T-helper 1 cell treated with Interleukin-12 subunit alpha and Interleukin-12 subunit beta and Interleukin-4 antibody, amounts not matched to agents 30 μg/mL and 1 μg/mL, for 36 hours (primary cell): ENCODE measurements around the gene NOS3.
A peak's percentile ranks its signal among the peaks of the same experiment; 100 is the strongest.

Experiments
- H3K27ac Mint-ChIP-seq: one replicate; pipeline ENCODE4 v1.8.0; 2021; ENCODE audit warnings: mild to moderate bottlenecking, mixed read lengths
- H3K27me3 Mint-ChIP-seq: one replicate; pipeline ENCODE4 v1.8.0; 2021; ENCODE audit warnings: low read depth, mixed read lengths
- H3K36me3 Mint-ChIP-seq: one replicate; pipeline ENCODE4 v1.8.0; 2021; ENCODE audit warnings: low read depth, mixed read lengths
- H3K4me1 Mint-ChIP-seq: one replicate; pipeline ENCODE4 v1.8.0; 2021; ENCODE audit warnings: low read depth, mixed read lengths
- H3K4me3 Mint-ChIP-seq: one replicate; pipeline ENCODE4 v1.8.0; 2021; ENCODE audit warnings: mild to moderate bottlenecking, moderate library complexity, mixed read lengths
- H3K9me3 Mint-ChIP-seq: one replicate; pipeline ENCODE4 v1.8.0; 2021; ENCODE audit warnings: mixed read lengths

Gene NOS3

DNA sequence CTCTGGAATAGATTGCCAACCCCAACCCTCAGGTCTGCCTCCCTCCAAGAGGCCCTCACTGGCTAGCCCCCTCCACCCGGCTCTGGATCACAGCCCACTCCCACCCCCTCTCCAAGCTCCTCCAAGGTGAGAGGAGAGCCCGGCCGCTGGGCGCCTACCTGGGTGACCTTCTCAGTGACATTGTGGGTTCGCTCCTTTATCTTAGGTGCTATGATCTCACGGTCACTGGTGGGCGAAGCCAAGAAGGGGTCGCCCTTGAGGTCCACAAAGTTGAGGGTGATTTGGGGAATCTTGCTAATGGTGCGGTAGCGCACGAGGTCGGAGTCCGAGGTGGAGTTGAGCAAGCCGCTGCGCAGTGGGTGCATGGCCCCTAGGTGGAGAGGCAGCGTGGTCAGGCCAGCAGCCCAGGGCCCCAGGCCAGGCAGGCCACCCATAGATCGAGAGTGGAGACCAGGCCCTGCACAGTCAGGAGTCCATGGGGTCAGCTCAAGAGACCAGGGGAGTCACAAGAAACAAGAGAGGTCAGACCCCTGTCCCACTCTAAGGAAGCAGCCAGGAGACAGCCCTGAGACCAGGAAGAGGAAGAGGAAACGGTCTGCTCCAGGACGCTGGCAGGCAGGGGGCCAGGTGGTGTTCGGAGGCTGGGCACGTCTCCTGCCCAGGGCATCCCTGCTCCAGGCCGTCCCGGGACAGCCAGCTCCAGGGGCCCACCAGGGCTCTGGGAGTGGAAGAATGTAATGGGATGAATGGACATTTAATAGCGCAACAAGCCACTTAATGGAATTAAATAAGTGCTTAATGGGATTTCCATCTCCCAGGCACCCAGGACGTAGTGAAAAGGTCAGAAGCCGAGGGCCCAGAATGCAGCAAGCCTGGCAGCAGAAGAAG is 33.4 kb upstream of the NOS3 start:
- Mint-ChIP-seq H3K36me3 (no peaks in the 10 kb centered on the region), H3K4me3 (no peak overlapping the region), H3K27me3 (peaks cover 36% of the 10 kb centered on the region), H3K4me1 (peaks cover 2% of the 10 kb centered on the region), H3K9me3 (no peaks in the 10 kb centered on the region), H3K27ac (no peak overlapping the region)

DNA sequence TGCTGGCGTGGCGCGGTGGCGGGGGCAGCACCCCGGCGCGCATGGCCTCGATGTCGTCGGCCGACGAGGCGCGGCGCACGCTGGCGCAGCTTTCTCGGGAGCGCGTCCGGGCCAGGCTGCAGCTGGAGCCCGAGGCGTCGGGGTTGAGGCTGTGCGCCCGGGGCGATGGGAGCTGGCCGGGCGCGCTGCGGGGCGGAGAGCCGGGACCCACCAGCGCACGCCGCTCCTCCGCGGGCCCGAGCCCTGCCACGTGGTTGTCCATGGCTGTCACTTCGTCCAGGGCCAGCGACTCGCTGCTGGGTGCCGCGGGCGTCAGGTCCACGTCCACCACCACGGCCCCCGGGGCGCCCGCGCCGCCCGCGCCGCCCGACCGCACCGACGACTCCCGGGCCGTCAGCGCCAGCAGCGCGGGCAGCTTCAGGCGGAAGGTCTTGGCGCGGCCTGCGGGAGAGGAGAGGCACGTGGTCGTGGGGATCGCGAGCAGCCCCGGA is 32.7 kb upstream of the NOS3 start:
- Mint-ChIP-seq H3K27ac (no peak overlapping the region), H3K9me3 (no peaks in the 10 kb centered on the region), H3K36me3 (no peaks in the 10 kb centered on the region), H3K4me1 (peaks cover 2% of the 10 kb centered on the region), H3K27me3 (peaks cover 40% of the 10 kb centered on the region), H3K4me3 (no peak overlapping the region)

DNA sequence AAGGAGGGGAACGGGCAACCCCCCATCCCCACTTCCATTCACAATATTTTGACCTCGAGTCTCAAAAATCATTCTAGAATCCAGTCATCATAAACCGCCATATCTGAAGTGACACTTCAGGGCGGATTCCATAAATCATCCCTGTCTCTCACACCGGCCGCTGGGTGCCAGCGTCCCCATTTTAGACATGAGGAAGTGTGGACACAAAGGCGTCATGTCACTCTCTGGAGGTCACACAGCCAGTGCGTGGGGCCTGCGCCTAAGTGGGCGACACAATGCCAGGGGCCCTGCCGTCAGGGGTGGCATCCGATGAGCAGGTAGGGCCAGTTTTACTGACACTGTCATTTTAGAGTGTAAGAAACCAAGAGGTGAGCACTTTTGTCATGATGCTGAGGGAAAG is 32.2 kb upstream of the NOS3 start:
- H3K4me3 Mint-ChIP-seq = no peak overlapping the region
- no peak overlapping the region for H3K27ac Mint-ChIP-seq
- no peaks in the 10 kb centered on the region for H3K36me3 Mint-ChIP-seq
- peaks cover 40% of the 10 kb centered on the region for H3K27me3 Mint-ChIP-seq
- H3K4me1 Mint-ChIP-seq = peaks cover 2% of the 10 kb centered on the region
- H3K9me3 Mint-ChIP-seq = no peaks in the 10 kb centered on the region

DNA sequence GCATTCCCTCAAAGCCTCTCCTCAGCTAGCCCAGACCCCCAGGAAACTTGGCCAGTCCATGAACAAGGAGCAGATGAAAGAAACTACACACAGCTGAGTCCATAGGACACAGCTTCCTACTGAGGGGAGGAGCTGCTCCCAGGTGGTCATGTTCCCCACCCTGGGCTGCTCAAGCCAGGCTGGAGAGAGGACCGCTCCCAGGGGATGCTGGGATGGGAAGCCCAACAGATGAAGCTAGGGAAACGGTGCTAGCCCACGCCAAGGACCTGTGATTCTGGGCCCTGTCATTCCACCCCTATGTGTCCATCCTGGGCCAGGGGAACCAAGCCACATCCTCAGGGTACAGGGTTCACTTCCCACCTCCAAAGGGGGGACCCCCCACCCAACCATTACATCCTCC is 31.7 kb upstream of the NOS3 start:
- Mint-ChIP-seq H3K36me3 (no peaks in the 10 kb centered on the region), H3K27ac (no peak overlapping the region), H3K27me3 (peaks cover 40% of the 10 kb centered on the region), H3K9me3 (no peaks in the 10 kb centered on the region), H3K4me3 (no peak overlapping the region), H3K4me1 (peaks cover 2% of the 10 kb centered on the region)

DNA sequence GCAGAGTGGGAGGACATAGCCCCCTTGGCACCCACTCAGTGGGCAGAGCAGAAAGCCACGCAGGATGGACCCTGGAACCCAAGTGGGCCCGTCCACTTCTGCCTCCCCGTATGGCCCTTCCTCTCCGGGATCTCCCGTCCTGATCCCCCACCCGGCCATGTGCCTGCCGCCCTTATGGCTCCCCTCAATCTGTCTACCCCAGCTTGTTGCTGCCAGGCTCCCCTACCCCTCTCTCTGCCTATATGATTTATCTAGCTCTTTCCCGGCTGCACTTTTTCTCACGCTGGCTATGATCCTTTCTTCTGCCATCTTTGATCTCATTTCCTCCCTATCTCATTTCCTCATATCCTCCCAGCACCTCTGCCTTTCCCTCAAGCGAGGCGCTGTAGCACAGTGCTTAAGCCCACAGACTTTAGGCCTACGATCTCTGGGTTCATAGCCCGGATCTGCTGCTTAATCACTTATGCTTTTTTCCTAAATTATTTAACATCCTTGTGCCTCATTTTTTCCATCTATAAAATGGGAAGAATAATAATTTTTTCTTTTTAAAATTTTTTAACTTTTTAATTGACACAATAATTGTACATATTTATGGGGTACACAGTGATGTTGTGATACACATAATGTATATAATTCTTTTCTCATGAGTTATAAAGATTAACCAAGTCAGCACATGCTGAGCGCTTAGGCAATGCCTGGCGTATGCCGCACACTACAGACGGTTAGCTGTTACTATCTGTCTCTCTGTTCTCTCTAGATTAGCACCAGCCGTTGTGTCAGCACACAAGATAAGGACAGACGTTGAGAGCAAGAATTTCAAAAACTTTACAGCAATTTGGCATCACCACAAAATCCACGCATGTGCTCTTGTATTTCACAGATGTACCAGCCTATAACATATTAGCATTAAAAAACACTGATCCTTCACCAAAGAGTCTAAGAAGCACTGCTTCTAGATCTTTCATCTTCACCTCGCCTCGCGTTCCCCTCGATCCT is 30.8 kb upstream of the NOS3 start:
- H3K36me3 Mint-ChIP-seq = no peaks in the 10 kb centered on the region
- H3K27me3 Mint-ChIP-seq = peaks cover 40% of the 10 kb centered on the region
- no peak overlapping the region for H3K27ac Mint-ChIP-seq
- no peak overlapping the region for H3K4me3 Mint-ChIP-seq
- peaks cover 2% of the 10 kb centered on the region for H3K4me1 Mint-ChIP-seq
- no peaks in the 10 kb centered on the region for H3K9me3 Mint-ChIP-seq

DNA sequence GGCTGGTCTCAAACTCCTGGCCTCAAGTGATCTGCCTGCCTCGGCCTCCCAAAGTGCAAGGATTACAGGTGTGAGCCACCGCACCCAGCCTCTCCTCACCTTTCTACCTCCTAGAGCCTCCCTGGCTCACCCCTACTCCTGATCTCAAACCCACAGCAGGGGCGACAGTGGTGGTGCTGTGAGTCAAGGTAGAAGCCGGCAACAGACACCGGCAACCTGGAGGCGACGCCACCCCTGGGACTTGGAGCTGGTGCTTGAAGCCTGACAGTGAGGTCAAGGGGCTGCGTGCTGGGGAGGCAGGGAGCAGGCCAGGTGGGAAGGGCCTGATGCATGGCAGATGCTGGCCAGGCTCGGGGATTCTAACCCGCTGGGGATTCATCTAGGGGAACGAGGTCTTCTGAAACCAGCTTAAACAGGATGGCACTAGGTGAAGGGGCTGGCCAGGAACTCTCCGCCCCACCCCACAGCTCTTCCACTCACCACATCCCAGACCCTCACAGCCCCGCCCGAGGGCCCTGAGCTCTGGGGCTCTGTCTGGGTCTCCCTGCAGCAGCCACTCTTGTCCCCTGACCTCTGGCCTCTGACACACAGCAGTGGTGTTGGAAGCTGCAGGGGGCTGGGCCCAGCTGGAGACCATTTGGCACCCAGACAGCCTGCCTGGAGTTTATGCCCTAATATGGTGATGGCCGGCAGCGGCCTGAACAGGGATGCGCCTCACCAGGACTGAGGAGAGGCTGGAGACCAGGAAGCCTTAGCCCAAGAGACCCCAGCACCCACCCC is 29.1 kb upstream of the NOS3 start:
- H3K4me3 Mint-ChIP-seq = no peak overlapping the region
- peaks cover 2% of the 10 kb centered on the region for H3K4me1 Mint-ChIP-seq
- peaks cover 35% of the 10 kb centered on the region for H3K27me3 Mint-ChIP-seq
- no peaks in the 10 kb centered on the region for H3K36me3 Mint-ChIP-seq
- no peak overlapping the region for H3K27ac Mint-ChIP-seq
- no peaks in the 10 kb centered on the region for H3K9me3 Mint-ChIP-seq

DNA sequence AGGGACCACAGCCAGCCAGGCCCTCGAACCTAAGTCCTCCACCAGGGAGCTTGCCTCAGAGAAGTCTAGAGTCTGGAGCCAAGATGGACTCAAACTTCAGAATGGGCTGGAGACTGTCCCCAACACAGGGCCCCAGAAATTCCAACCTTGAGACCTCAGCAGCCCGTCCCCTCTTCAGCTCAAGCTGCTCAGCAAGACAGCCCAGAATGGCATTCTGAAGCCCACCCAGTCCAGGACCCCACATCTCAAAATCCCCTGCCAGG is 28.6 kb upstream of the NOS3 start:
- peaks cover 2% of the 10 kb centered on the region for H3K4me1 Mint-ChIP-seq
- no peak overlapping the region for H3K4me3 Mint-ChIP-seq
- H3K27me3 Mint-ChIP-seq = peaks cover 31% of the 10 kb centered on the region
- no peaks in the 10 kb centered on the region for H3K9me3 Mint-ChIP-seq
- peak overlapping the region; percentile 19 for H3K27ac Mint-ChIP-seq
- no peaks in the 10 kb centered on the region for H3K36me3 Mint-ChIP-seq

DNA sequence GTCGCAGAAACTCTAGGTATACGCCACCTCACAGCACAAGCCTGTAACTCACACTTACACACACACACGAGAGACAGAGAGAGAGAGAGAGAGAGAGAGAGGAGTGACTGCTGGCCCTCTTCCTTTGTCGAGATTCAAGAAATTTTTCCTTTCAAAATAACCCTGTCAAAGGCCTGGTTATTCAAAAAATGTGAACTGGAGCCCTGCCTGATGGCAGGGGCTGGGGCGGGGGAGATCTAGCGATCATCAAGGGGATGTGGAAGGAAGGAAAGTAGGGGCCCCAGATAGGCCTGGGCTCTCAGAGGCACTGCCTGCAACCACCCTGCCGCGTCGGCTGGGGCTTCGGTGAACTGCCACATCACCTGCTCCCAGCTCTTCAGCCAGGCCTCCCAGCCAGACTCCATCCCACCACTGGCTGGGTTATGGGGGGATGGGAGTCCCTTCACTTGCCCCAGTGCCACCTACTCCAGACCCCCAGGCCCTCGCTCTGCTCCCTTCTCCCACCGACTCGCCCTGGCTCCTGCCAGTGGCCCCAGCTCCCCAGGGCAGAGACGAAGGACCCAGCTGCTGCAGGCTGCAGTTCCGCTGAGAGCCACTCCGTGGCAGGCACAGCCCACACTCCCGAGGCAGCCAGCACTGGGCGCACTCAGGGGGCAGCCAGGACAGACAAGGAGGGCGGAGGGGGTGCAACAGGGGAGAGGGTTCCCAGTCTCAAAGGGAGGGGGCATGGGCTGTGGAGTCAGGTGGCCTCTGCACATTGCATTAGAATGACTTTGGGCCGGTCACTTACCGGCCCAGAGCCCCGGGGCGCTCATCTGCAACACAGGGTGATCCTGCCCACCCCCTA is 28.0 kb upstream of the NOS3 start:
- peaks cover 32% of the 10 kb centered on the region for H3K27me3 Mint-ChIP-seq
- H3K4me3 Mint-ChIP-seq = no peak overlapping the region
- peak overlapping the region; percentile 19 for H3K27ac Mint-ChIP-seq
- H3K4me1 Mint-ChIP-seq = peaks cover 2% of the 10 kb centered on the region
- H3K9me3 Mint-ChIP-seq = no peaks in the 10 kb centered on the region
- no peaks in the 10 kb centered on the region for H3K36me3 Mint-ChIP-seq

DNA sequence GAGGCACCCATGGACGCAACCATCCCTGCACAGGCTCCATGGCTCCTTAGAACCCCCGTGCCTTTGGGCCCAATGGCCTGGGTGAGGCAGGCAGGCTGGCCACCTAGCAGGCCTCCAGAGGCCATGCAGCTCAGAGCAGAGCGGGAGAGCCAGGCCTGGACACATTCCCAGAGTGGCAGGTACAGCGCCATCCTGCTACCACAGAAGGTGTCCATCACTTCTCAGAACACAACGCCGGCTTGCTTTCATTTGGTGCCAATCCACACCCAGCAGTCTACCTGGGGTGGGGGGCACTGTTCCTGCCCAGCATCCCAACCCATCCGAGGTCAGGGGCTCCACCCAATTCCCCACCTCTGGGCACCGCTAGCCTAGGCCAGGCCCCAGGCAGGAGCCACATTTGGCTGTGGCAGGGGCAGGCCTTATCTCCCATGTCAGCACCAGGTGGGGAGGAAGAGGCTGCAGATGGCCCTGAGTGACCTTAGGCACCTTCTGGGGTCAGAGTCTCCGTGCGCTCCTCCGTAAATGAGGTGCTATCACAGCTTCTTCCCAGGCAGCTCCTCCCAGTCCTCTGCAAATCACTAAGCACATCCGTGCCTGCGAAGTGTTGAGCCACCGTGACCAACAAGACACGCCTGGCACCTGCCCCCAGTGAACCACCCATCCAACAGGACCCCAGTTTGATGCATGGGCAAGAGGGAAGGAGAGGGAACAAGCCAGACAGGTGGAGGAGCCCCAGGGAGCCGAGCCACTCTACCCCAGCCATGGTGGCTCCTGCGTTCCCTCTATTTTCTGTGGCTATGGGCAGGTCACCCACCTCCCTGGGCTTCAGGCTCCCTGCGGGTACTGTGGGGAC is 26.9 kb upstream of the NOS3 start:
- H3K4me1 Mint-ChIP-seq = peaks cover 4% of the 10 kb centered on the region
- H3K27me3 Mint-ChIP-seq = peaks cover 29% of the 10 kb centered on the region
- H3K27ac Mint-ChIP-seq = no peak overlapping the region
- H3K9me3 Mint-ChIP-seq = no peaks in the 10 kb centered on the region
- H3K36me3 Mint-ChIP-seq = no peaks in the 10 kb centered on the region
- no peak overlapping the region for H3K4me3 Mint-ChIP-seq

DNA sequence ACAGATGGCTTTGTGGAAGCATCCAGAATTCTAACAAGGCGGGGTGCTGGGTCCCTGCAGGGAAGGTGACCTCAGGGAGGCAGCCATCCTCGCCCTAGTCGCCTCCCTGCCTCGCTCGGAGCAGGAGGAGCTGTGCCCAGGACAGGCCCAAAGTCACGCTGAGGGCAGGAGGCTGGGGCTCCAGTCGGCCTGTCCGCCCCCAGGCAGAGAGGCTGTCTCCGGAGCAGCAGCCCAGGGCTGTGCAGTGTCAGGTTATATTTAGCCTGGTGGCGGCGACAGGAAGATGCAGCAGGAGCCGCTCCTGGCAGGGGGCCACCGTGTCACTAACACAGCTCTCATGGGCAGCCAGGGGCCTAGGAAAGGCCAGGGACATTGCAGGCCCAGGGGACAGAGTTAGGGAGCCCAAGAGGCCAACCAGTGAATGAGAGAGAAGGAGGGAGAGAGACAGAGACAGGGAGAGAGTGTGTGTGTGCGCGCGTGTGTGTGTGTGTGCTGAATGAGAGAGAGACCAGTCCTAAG is 26.2 kb upstream of the NOS3 start:
- no peaks in the 10 kb centered on the region for H3K36me3 Mint-ChIP-seq
- no peak overlapping the region for H3K4me3 Mint-ChIP-seq
- no peak overlapping the region for H3K27ac Mint-ChIP-seq
- H3K4me1 Mint-ChIP-seq = peaks cover 4% of the 10 kb centered on the region
- H3K27me3 Mint-ChIP-seq = peaks cover 23% of the 10 kb centered on the region
- H3K9me3 Mint-ChIP-seq = no peaks in the 10 kb centered on the region

DNA sequence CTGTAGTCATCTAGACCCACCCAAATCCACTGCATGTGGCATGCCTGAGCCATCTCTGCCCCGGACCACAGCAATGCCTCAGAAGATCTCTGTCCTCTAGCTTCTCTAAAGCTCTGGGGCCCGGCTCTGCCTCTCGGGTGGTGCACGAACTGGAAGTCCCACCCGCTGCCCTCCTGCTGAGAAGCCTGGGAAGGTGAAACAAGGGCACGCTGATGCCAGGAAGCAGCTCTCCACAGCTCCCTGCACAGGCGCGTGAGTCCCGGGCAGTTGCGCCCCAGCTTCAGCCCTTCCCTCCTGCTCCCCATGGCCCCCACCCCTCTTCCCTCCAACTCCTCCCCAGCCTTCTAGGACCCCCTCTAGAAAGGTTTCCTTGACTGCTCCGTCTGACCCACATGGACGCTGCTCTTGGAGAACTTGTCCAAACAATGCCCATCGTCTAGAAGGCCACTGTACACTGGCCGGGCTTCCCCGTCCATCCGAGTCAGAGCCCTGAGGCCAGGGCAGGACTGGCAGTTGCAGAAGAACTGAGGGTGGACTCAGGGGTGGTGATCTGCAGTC is 25.5 kb upstream of the NOS3 start:
- no peak overlapping the region for H3K4me3 Mint-ChIP-seq
- H3K27me3 Mint-ChIP-seq = peaks cover 17% of the 10 kb centered on the region
- peaks cover 2% of the 10 kb centered on the region for H3K4me1 Mint-ChIP-seq

DNA sequence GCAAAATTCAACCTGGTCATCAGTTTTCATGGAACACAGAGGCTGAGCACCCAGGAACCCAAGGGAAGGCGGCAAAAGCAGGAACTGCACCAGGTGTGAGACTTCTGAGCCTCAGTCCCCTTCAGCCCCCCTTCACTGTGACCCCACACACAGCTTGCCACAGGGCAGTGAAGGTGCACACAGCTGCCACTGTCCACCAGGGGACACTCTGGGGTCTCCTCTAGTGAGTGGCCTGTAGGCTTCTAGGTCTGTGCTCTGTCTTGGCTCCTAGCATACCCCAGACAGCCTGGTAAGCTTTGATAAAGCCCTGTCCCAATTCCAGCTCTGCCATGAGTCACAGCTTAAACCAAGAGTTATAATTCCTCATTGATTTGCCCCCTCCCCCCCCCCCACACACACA is 24.8 kb upstream of the NOS3 start:
- Mint-ChIP-seq H3K4me3 (no peak overlapping the region), H3K36me3 (no peaks in the 10 kb centered on the region), H3K4me1 (peaks cover 2% of the 10 kb centered on the region), H3K27ac (no peak overlapping the region), H3K9me3 (no peaks in the 10 kb centered on the region), H3K27me3 (peaks cover 14% of the 10 kb centered on the region)

More for the DNA sequence above, 25.5 kb upstream of the NOS3 start:
- Mint-ChIP-seq H3K9me3 (no peaks in the 10 kb centered on the region), H3K27ac (no peak overlapping the region), H3K36me3 (no peaks in the 10 kb centered on the region)
